Loucy (cell line): ENCODE measurements around the gene CACNB1.

Source experiments
- CTCF ChIP-seq: fragments of 200-600 bp; sonication (generic); conservative IDR thresholded peaks from 2 replicates; pipeline ENCODE4 v1.5.1; 2014; ENCODE audit warnings: mild to moderate bottlenecking, antibody characterized with exemption, low read length
- EZH2phosphoT487 ChIP-seq: fragments of 200-600 bp; IDR thresholded peaks from 2 replicates; pipeline ENCODE4 v1.6.1; 2018; ENCODE audit warnings: antibody characterized with exemption, mild to moderate bottlenecking, moderate library complexity, borderline replicate concordance

DNA sequence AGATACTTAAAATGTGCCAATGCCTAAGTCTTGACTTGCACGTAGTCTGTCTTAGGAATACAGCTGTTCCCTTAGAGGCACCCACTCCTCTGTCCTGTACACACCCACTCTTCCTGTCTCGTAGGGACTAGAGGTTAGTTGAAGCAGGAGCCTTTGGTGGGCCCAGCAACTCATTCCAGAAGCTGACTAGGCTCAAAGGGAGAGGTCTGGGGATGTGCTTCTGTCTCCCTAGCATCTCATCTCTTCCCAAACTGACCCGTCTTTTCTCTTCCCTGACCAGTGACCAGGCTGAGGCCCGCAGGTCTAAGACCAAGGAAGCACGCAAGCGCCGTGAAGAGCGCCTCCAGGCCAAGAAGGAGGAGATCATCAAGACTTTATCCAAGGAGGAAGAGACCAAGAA, 6.8 kb upstream of the CACNB1 start:
- TF ChIP-seq CTCF = no peak
- no peak for TF ChIP-seq EZH2phosphoT487
